Activated CD8-positive, alpha-beta memory T cell treated with anti-CD3 and anti-CD28 coated beads for 48 hours (primary cell): ENCODE results near the gene PMS1.
"Not testable (repeated sequence)": the region's sequence is repeated elsewhere in the genome, so short reads cannot be mapped to it uniquely, and the experiment has no call there.

Experiments
- DNase-seq, 3 experiments: peaks; one replicate each; pipeline ENCODE4 v3.0.0-alpha.2; 2020; ENCODE audit warnings: low read depth in 2 of 3, low spot score in 2 of 3

PMS1 gene

GRCh38 chr2:189803431-189803830 lies 19.2 kb downstream of the PMS1 start:
- DNase-seq, result no peak

- no peak for DNase-seq
Measured at GRCh38 chr2:189818249-189819038, 34.2 kb downstream of the PMS1 start.

GRCh38 chr2:189819297-189819704 lies 35.1 kb downstream of the PMS1 start:
- DNase-seq, result no peak

GRCh38 chr2:189821953-189822748 lies 37.9 kb downstream of the PMS1 start:
- no peak for DNase-seq

- no peak for DNase-seq
Measured at GRCh38 chr2:189824694-189825396, 40.6 kb downstream of the PMS1 start.

GRCh38 chr2:189826039-189826438 lies 41.8 kb downstream of the PMS1 start:
- no peak for DNase-seq

GRCh38 chr2:189829102-189829833 lies 45.0 kb downstream of the PMS1 start:
- DNase-seq, result no peak

GRCh38 chr2:189830510-189830909 lies 46.3 kb downstream of the PMS1 start:
- no peak for DNase-seq

- no peak for DNase-seq
Measured at GRCh38 chr2:189834059-189834458, 49.8 kb downstream of the PMS1 start.

GRCh38 chr2:189834642-189835041 lies 50.4 kb downstream of the PMS1 start:
- not testable (repeated sequence) for DNase-seq

- DNase-seq, result no peak
Measured at GRCh38 chr2:189835855-189836558, 51.8 kb downstream of the PMS1 start.

- DNase-seq, result no peak
Measured at GRCh38 chr2:189836644-189837043, 52.4 kb downstream of the PMS1 start.

- no peak for DNase-seq
Measured at GRCh38 chr2:189837326-189837725, 53.1 kb downstream of the PMS1 start.

GRCh38 chr2:189841019-189841418 lies 56.8 kb downstream of the PMS1 start:
- no peak for DNase-seq

- no peak for DNase-seq
Measured at GRCh38 chr2:189848276-189848675, 64.0 kb downstream of the PMS1 start.

- no peak for DNase-seq
Measured at GRCh38 chr2:189849550-189849949, 65.3 kb downstream of the PMS1 start.

- no peak for DNase-seq
Measured at GRCh38 chr2:189851174-189851826, 67.0 kb downstream of the PMS1 start.

GRCh38 chr2:189854187-189854586 lies 69.9 kb downstream of the PMS1 start:
- DNase-seq, result no peak

- DNase-seq, result no peak
Measured at GRCh38 chr2:189854940-189855339, 70.7 kb downstream of the PMS1 start.

- no peak for DNase-seq
Measured at GRCh38 chr2:189858291-189858690, 74.0 kb downstream of the PMS1 start.
